ENCODE results near the gene RFK. TPM values are rescaled to one million over a fixed set of nuclear protein-coding genes. Genes with fewer than 3 reads are reported as not detected.
A peak's percentile ranks its signal among the peaks of the same experiment; 100 is the strongest.

The RFK gene
- total and polyA plus RNA-seq, 9 of the 15 experiments (the other 6 are each of a cell fraction or from before 2014, with no cell fraction given) = 3.8 to 51.1 (median 14.8) TPM

DNA sequence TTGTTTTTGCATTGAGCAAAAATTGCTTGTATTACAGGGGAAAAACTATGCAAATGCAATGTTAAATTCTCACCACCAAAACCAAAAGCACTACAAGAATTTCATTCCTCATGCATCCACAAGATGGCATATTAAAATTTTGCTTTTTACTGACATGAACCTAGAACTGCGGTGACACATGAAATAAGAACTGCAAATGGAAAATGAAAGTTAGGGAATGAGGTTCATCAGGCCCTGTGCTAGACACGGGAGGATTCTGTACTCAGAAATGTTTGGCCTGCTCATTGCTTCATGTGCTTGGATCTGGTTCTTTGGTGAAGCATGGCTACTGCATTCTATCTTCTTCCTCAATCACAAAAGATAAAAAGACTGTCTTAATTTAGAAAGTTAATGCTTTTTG is 9.1 kb upstream of the RFK start:
- FAIRE-seq (peak; percentile 59), DNase-seq (ENCODE audit: extremely low read depth in 1 of 4, low spot score in 3 of 4) (peak in 2 of 4 experiments; percentile 9 to 11), ATAC-seq (peak; percentile 64)
- no TSS peak for BruUV-seq (replicated peaks)
- Histone ChIP-seq H3K36me3 (ENCODE audit: control insufficient read depth, insufficient read depth, low read length) (no peaks in the 10 kb centered on the region), H3K27ac (ENCODE audit: extremely low read depth, low read depth, low read length) (no peak overlapping the region), H3K9me3 (replicated peaks; ENCODE audit: control insufficient read depth, insufficient read depth, low read depth, low read length) (no peaks in the 10 kb centered on the region), H3K4me3 (no peak overlapping the region), H3K79me2 (ENCODE audit: control insufficient read depth, insufficient read depth, low read length) (no peaks in the 10 kb centered on the region), H3K9me1 (ENCODE audit: control insufficient read depth, insufficient read depth, low read length) (no peaks in the 10 kb centered on the region), H3K27me3 (ENCODE audit: control insufficient read depth in 2 of 2, insufficient read depth in 2 of 2, low read length in 2 of 2) (no peaks in the 10 kb centered on the region), H4K20me1 (replicated peaks; ENCODE audit: control insufficient read depth, insufficient read depth, low read length) (no peaks in the 10 kb centered on the region), H3K4me2 (ENCODE audit: insufficient read depth, low read length) (peak overlapping the region; percentile 33; the same call in 1 of the 2 replicates), H3K4me1 (replicated peaks in 1 of 2; ENCODE audit: control insufficient read depth in 2 of 2, insufficient read depth in 2 of 2, low read length in 2 of 2) (0 out of 5 replicates have a peak, but pooled peaks cover 0 to 3% of the 10 kb centered on the region in 2 experiments), H2AFZ (ENCODE audit: low read depth, low read length) (peak overlapping the region; percentile 85; the same call in 1 of the 2 replicates), H3K9ac (ENCODE audit: insufficient read depth in 1 of 2, low read depth in 2 of 2, low read length in 2 of 2) (no peak overlapping the region)
- CTCF ChIA-PET (ENCODE audit: low intra/inter-chr PET ratio) = interaction anchor here (2.4 kb wide), 1 partner anchor 301 kb away, joined by 13 read pairs; no protein-coding TSS in a partner anchor
- 0% methylated on average over 2 of the region's 2 CpGs for WGBS (ENCODE audit: insufficient coverage, low coverage, missing lambda C conversion rate)
- POLR2A ChIA-PET = no interaction called here
- intact Hi-C loops (cut with micrococcal nuclease) (loop anchor here (10.0 kb wide), 1 partner anchor 51 kb away; the partner anchor contains the start of gene GCNT1), in situ Hi-C loops (cut with MboI) (no loop called here)
- no peak for TF ChIP-seq HDAC1 (IDR thresholded peaks at IDR 0.05)
- TF ChIP-seq NFE2L1 (tag; IDR thresholded peaks at IDR 0.05; ENCODE audit: borderline replicate concordance, low read depth) = no peak
- TF ChIP-seq ZNF232 (CRISPR knock-in tag; IDR thresholded peaks at IDR 0.05) = no peak
- TF ChIP-seq RAD21 (CRISPR knock-in tag; conservative IDR thresholded peaks at IDR 0.05 in 1 of 2, IDR thresholded peaks at IDR 0.05 in 1 of 2) = peak; percentile 38 to 45; a peak in 3 of 4 replicates
- TF ChIP-seq KDM2B (CRISPR knock-in tag; IDR thresholded peaks at IDR 0.05) = no peak
- TF ChIP-seq TCF7L2 (IDR thresholded peaks at IDR 0.05; ENCODE audit: low read depth, low read length) = no peak
- TF ChIP-seq NONO (IDR thresholded peaks at IDR 0.05; ENCODE audit: low read depth in 2 of 2, low read length in 1 of 2) = no peak
- no peak for TF ChIP-seq NFE2 (IDR thresholded peaks at IDR 0.05; ENCODE audit: low read depth)
- TF ChIP-seq, protein P1, sequence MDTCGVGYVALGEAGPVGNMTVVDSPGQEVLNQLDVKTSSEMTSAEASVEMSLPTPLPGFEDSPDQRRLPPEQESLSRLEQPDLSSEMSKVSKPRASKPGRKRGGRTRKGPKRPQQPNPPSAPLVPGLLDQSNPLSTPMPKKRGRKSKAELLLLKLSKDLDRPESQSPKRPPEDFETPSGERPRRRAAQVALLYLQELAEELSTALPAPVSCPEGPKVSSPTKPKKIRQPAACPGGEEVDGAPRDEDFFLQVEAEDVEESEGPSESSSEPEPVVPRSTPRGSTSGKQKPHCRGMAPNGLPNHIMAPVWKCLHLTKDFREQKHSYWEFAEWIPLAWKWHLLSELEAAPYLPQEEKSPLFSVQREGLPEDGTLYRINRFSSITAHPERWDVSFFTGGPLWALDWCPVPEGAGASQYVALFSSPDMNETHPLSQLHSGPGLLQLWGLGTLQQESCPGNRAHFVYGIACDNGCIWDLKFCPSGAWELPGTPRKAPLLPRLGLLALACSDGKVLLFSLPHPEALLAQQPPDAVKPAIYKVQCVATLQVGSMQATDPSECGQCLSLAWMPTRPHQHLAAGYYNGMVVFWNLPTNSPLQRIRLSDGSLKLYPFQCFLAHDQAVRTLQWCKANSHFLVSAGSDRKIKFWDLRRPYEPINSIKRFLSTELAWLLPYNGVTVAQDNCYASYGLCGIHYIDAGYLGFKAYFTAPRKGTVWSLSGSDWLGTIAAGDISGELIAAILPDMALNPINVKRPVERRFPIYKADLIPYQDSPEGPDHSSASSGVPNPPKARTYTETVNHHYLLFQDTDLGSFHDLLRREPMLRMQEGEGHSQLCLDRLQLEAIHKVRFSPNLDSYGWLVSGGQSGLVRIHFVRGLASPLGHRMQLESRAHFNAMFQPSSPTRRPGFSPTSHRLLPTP (IDR thresholded peaks at IDR 0.05; ENCODE audit: borderline replicate concordance, extremely low read depth, insufficient read length) = no peak
- no peak for TF ChIP-seq KLF16 (IDR thresholded peaks at IDR 0.05)
- TF ChIP-seq POLR2AphosphoS5 (IDR thresholded peaks at IDR 0.05; ENCODE audit: control insufficient read depth, insufficient read depth, low read depth, low read length) = no peak
- TF ChIP-seq ZNF717 (CRISPR knock-in tag; IDR thresholded peaks at IDR 0.05) = no peak
- TF ChIP-seq, protein P2, sequence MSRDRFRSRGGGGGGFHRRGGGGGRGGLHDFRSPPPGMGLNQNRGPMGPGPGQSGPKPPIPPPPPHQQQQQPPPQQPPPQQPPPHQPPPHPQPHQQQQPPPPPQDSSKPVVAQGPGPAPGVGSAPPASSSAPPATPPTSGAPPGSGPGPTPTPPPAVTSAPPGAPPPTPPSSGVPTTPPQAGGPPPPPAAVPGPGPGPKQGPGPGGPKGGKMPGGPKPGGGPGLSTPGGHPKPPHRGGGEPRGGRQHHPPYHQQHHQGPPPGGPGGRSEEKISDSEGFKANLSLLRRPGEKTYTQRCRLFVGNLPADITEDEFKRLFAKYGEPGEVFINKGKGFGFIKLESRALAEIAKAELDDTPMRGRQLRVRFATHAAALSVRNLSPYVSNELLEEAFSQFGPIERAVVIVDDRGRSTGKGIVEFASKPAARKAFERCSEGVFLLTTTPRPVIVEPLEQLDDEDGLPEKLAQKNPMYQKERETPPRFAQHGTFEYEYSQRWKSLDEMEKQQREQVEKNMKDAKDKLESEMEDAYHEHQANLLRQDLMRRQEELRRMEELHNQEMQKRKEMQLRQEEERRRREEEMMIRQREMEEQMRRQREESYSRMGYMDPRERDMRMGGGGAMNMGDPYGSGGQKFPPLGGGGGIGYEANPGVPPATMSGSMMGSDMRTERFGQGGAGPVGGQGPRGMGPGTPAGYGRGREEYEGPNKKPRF (IDR thresholded peaks at IDR 0.05; ENCODE audit: low read depth, low read length) = no peak
- TF ChIP-seq ARID1B (IDR thresholded peaks at IDR 0.05) = no peak
- no peak for TF ChIP-seq CBX5 (IDR thresholded peaks at IDR 0.05; ENCODE audit: borderline replicate concordance, low read depth)
- no peak for TF ChIP-seq ZFPM2 (CRISPR knock-in tag; IDR thresholded peaks at IDR 0.05)
- no peak for TF ChIP-seq YY1 (IDR thresholded peaks at IDR 0.05; ENCODE audit: borderline replicate concordance in 1 of 3, control insufficient read depth in 1 of 3, extremely low read depth in 1 of 3, insufficient read depth in 3 of 3, insufficient read length in 1 of 3, insufficient replicate concordance in 2 of 3, low read depth in 1 of 3, low read length in 2 of 3)
- no peak for TF ChIP-seq SIRT6 (IDR thresholded peaks at IDR 0.05; ENCODE audit: low read depth, low read length)
